ENCODE results near the gene SUGCT. TPM values are rescaled to one million over a fixed set of nuclear protein-coding genes. Genes with fewer than 3 reads are reported as not detected.

The SUGCT gene
- total RNA-seq, 1 experiment from 2014 or later, result 4.6 TPM

DNA sequence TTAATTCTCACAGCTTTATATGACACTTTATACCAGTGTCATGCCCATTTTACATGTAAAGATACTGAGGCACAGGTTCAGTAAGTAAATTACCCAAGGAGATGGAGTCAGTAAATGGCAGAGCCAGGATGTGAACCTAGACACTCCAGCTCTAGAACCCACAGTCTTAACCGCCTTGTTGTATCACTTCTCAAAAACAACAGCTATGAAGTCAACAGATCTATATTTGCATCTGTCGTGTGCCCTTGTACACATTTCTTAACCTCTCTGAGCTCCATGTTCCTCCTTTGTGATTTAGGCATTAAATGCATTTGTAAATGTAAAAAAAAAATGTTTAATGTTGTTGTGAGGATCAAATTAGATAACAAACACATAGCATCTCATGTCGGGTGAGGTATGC is 716.2 kb downstream of the SUGCT start (continued):
- TF ChIP-seq ATF6 (CRISPR knock-in tag; IDR thresholded peaks at IDR 0.05), result no peak
- TF ChIP-seq, protein P1, sequence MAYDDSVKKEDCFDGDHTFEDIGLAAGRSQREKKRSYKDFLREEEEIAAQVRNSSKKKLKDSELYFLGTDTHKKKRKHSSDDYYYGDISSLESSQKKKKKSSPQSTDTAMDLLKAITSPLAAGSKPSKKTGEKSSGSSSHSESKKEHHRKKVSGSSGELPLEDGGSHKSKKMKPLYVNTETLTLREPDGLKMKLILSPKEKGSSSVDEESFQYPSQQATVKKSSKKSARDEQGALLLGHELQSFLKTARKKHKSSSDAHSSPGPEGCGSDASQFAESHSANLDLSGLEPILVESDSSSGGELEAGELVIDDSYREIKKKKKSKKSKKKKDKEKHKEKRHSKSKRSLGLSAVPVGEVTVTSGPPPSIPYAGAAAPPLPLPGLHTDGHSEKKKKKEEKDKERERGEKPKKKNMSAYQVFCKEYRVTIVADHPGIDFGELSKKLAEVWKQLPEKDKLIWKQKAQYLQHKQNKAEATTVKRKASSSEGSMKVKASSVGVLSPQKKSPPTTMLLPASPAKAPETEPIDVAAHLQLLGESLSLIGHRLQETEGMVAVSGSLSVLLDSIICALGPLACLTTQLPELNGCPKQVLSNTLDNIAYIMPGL (CRISPR knock-in tag; IDR thresholded peaks at IDR 0.05), result no peak
- TF ChIP-seq ELF4 (CRISPR knock-in tag; IDR thresholded peaks at IDR 0.05; ENCODE audit: low read depth), result no peak
- no peak for TF ChIP-seq GRHL2 (CRISPR knock-in tag; IDR thresholded peaks at IDR 0.05; ENCODE audit: insufficient replicate concordance, severe bottlenecking)
- no peak for TF ChIP-seq CBFB (CRISPR knock-in tag; IDR thresholded peaks at IDR 0.05; ENCODE audit: low read depth)
- TF ChIP-seq NFE2L1 (CRISPR knock-in tag; IDR thresholded peaks at IDR 0.05), result no peak
- no peak for TF ChIP-seq NR3C1 (CRISPR knock-in tag; conservative IDR thresholded peaks at IDR 0.05; ENCODE audit: low read depth)
- TF ChIP-seq TP53 (CRISPR knock-in tag; IDR thresholded peaks at IDR 0.05), result no peak
- no peak for TF ChIP-seq TEAD4 (CRISPR knock-in tag; IDR thresholded peaks at IDR 0.05)
- TF ChIP-seq EMX1 (CRISPR knock-in tag; IDR thresholded peaks at IDR 0.05), result no peak
- no peak for TF ChIP-seq AFF4 (CRISPR knock-in tag; IDR thresholded peaks at IDR 0.05; ENCODE audit: borderline replicate concordance)
- no peak for TF ChIP-seq ATF1 (CRISPR knock-in tag; IDR thresholded peaks at IDR 0.05)

GRCh38 chr7:40859076-40859475 is 724.3 kb downstream of the SUGCT start:
- ATAC-seq, result no peak
- Mint-ChIP-seq H3K27ac (no peak overlapping the region), H3K4me3 (no peak overlapping the region), H3K9me3 (no peaks in the 10 kb centered on the region), H3K27me3 (ENCODE audit: low read depth) (no peaks in the 10 kb centered on the region), H3K4me1 (no peaks in the 10 kb centered on the region), H3K36me3 (no peaks in the 10 kb centered on the region)
- no peak for DNase-seq (ENCODE audit: low spot score)
- TF ChIP-seq CBFB (CRISPR knock-in tag; IDR thresholded peaks at IDR 0.05; ENCODE audit: low read depth), result no peak
- no peak for TF ChIP-seq ATF1 (CRISPR knock-in tag; IDR thresholded peaks at IDR 0.05)
- ChIA-PET POLR2A (no interaction called here), CTCF (no interaction called here)

DNA sequence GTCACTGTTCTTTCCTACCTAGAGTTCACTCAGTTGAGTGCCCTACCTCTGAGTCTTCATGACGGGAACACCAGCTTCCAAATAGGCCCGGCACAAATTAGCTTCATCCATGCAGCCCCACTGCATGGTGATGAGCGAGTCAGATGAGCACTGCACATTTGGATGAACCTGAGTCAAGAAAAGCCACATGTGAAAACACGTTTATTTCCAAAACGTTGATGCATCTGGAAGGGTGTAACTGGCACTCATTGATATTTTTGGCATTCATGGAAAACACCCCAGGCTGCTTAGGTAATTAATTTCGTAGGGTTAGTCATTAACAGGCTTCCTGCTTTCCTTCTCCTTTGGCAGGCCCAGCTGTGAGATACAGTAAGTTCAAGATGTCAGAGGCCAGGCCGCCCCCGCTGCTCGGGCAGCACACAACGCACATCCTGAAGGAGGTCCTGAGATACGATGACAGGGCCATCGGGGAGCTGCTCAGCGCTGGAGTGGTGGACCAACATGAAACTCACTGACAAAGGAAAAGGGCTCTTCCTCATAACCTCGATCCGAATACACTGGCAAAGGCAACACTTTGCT is 725.2 kb downstream of the SUGCT start:
- no peaks in the 10 kb centered on the region for H3K4me1 Mint-ChIP-seq
- no peak overlapping the region for H3K4me3 Mint-ChIP-seq
- POLR2A ChIA-PET, result no interaction called here
- no peaks in the 10 kb centered on the region for H3K27me3 Mint-ChIP-seq (ENCODE audit: low read depth)
- H3K9me3 Mint-ChIP-seq, result no peaks in the 10 kb centered on the region
- CTCF ChIA-PET, result no interaction called here
- no peaks in the 10 kb centered on the region for H3K36me3 Mint-ChIP-seq
- DNase-seq (ENCODE audit: low spot score) (no peak), ATAC-seq (no peak)
- TF ChIP-seq GTF2I (CRISPR knock-in tag; conservative IDR thresholded peaks at IDR 0.05), result no peak
- no peak overlapping the region for H3K27ac Mint-ChIP-seq
